Right lobe of liver (tissue), 6 donors: Measurements from ENCODE around the gene KLHL26. TPM values are rescaled to one million over a fixed set of nuclear protein-coding genes. Genes with fewer than 3 reads are reported as not detected.

Source experiments
- ATAC-seq, 4 donors: fragments of 200-7000 bp; cut with Tn5 transposase; one replicate each; pipeline ENCODE4 v1.9.1; 2020; ENCODE audit warnings: mild to moderate bottlenecking in 4 of 4, moderate library complexity in 4 of 4
- DNase-seq, 3 donors: peaks; one replicate each; pipeline ENCODE4 v3.0.0-alpha.2; 2020
- H3K27ac ChIP-seq, 3 donors: fragments of 200-600 bp; one replicate each; pipeline ENCODE4 v1.8.0; 2022
- H3K27me3 ChIP-seq, 2 donors: fragments of 200-600 bp; one replicate each; pipeline ENCODE4 v1.8.0; 2022
- H3K36me3 ChIP-seq, 4 donors: fragments of 200-600 bp; sonication (generic) in 1 of 4; one replicate each; pipeline versions ENCODE4 v1.5.1 to v1.8.0; 2017 to 2022; ENCODE audit warnings: control low read depth in 1 of 4
- H3K4me1 ChIP-seq, 4 donors: fragments of 200-600 bp; sonication (generic) in 1 of 4; one replicate each; pipeline versions ENCODE4 v1.5.1 to v1.8.0; 2017 to 2022; ENCODE audit warnings: control low read depth in 1 of 4
- H3K4me3 ChIP-seq, 3 donors: fragments of 200-600 bp; one replicate each; pipeline ENCODE4 v1.8.0; 2022
- H3K9me3 ChIP-seq, 4 donors: fragments of 200-600 bp; sonication (generic) in 1 of 4; one replicate each; pipeline versions ENCODE4 v1.5.1 to v1.8.0; 2017 to 2022; ENCODE audit warnings: control low read depth in 1 of 4
- CTCF ChIP-seq, 4 donors: fragments of 200-600 bp in 3 of 4; fragments of 450-650 bp in 1 of 4; IDR thresholded peaks; one replicate each; pipeline versions ENCODE4 v1.5.1 to v1.8.0; 2016 to 2022; ENCODE audit warnings: antibody characterized with exemption in 4 of 4, mild to moderate bottlenecking in 2 of 4
- POLR2A ChIP-seq: fragments of 450-650 bp; IDR thresholded peaks from one replicate; pipeline ENCODE4 v1.6.1; 2017; ENCODE audit warnings: antibody characterized with exemption, mild to moderate bottlenecking
- WGBS: methylation state at CpG from one replicate; pipeline ENCODE4 v1.1.6; 2018; ENCODE audit warnings: low coverage, low lambda C conversion rate; ENCODE audit not compliant: insufficient coverage; ENCODE audit errors: missing lambda C conversion rate; 5-methylcytosine and 5-hydroxymethylcytosine counted together
- intact Hi-C, 2 donors: fragments of 100-400 bp; cut with DNase I; formaldehyde crosslinking; loops; one replicate each; pipeline versions ENCODE4 v1.11.2 to v1.14.1; 2022
- total RNA-seq, 6 experiments: library from RNA; depleted of rRNA in 2 of 6; stranded (reverse); fragments of >200 nt in 2 of 6; fragmentation: NEBNext Ultra II Directional in 3 of 6; extraction: Animal tissue kit (Norgen Biotek cat#: 25700) in 3 of 6; gene quantifications; one replicate each; pipeline versions ENCODE4 v1.1.0 to v1.2.4, GENCODE V29; 2016 to 2023
- donor health status: DM: no; HTN: yes; CAD: no.
- donor health status: DM: no; HTN: no; CAD: no.
- donor health status: DM: no; HTN: no; CAD: no.
- donor health status: DM: no; HTN: yes; CAD: no.
- donor health status: DM: no; HTN: yes; CAD: no.

Gene KLHL26
- total RNA-seq, 6 experiments from 2014 or later = 3.8 to 5.0 (median 4.7) TPM

GRCh38 chr19:18685597-18686190 is 48.9 kb downstream of the KLHL26 start:
- H3K4me3 ChIP-seq = no peak overlapping the region
- H3K36me3 ChIP-seq = no peaks in the 10 kb centered on the region
- 38% methylated on average over 5 of the region's 5 CpGs for WGBS
- intact Hi-C loops = no loop called here
- DNase-seq = no peak
- no peaks in the 10 kb centered on the region for H3K9me3 ChIP-seq
- H3K27me3 ChIP-seq = no peaks in the 10 kb centered on the region
- TF ChIP-seq CTCF (IDR thresholded peaks at IDR 0.05) (no peak), POLR2A (no peak)
- peaks cover 0 to 24% (median 0%) of the 10 kb centered on the region in 4 donors for H3K4me1 ChIP-seq
- peak; percentile 43 to 53 (median 50) for ATAC-seq
- no peak overlapping the region for H3K27ac ChIP-seq

- Histone ChIP-seq H3K9me3 (no peaks in the 10 kb centered on the region), H3K27me3 (no peaks in the 10 kb centered on the region), H3K36me3 (no peaks in the 10 kb centered on the region), H3K27ac (no peak overlapping the region), H3K4me1 (peaks cover 0 to 22% (median 0%) of the 10 kb centered on the region in 4 donors), H3K4me3 (no peak overlapping the region)
- WGBS = 74% methylated on average over 6 of the region's 16 CpGs
- no peak for DNase-seq
- TF ChIP-seq POLR2A (no peak), CTCF (IDR thresholded peaks at IDR 0.05) (no peak)
- intact Hi-C loops = no loop called here
- ATAC-seq = no peak
Observed at GRCh38 chr19:18687740-18688465, 51.1 kb downstream of the KLHL26 start.

GRCh38 chr19:18696023-18696422 is 59.2 kb downstream of the KLHL26 start:
- H3K4me3 ChIP-seq = no peak overlapping the region
- no peaks in the 10 kb centered on the region for H3K27me3 ChIP-seq
- WGBS = 80% methylated on average over 3 of the region's 12 CpGs
- intact Hi-C loops = no loop called here
- ATAC-seq (no peak), DNase-seq (no peak)
- no peaks in the 10 kb centered on the region for H3K9me3 ChIP-seq
- TF ChIP-seq CTCF (IDR thresholded peaks at IDR 0.05) (no peak), POLR2A (no peak)
- peaks cover 0 to 14% (median 0%) of the 10 kb centered on the region in 4 donors for H3K4me1 ChIP-seq
- H3K36me3 ChIP-seq = no peaks in the 10 kb centered on the region
- H3K27ac ChIP-seq = no peak overlapping the region

- intact Hi-C loops = no loop called here
- no peak for TF ChIP-seq CTCF (IDR thresholded peaks at IDR 0.05)
- TF ChIP-seq POLR2A = no peak
- no peaks in the 10 kb centered on the region for H3K36me3 ChIP-seq
- DNase-seq (peak; percentile 62 to 78 (median 78)), ATAC-seq (peak; percentile 37 to 50 (median 44))
- H3K4me1 ChIP-seq = peaks cover 0 to 16% (median 0%) of the 10 kb centered on the region in 4 donors
- WGBS = no CpG with 5 or more reads among the region's 3 CpGs
- H3K27ac ChIP-seq = no peak overlapping the region
- H3K4me3 ChIP-seq = no peak overlapping the region
- no peaks in the 10 kb centered on the region for H3K9me3 ChIP-seq
- H3K27me3 ChIP-seq = no peaks in the 10 kb centered on the region
Observed at GRCh38 chr19:18697680-18698079, 60.9 kb downstream of the KLHL26 start.
